Measurements from ENCODE around the gene AKR1C8. TPM values are rescaled to one million over a fixed set of nuclear protein-coding genes. Genes with fewer than 3 reads are reported as not detected.
"Not testable (repeated sequence)": the region's sequence is repeated elsewhere in the genome, so short reads cannot be mapped to it uniquely, and the experiment has no call there.

AKR1C8 gene
- total and polyA plus RNA-seq, 2 donors (not counting 1 experiment from before 2014, with no cell fraction given), result not detected

DNA sequence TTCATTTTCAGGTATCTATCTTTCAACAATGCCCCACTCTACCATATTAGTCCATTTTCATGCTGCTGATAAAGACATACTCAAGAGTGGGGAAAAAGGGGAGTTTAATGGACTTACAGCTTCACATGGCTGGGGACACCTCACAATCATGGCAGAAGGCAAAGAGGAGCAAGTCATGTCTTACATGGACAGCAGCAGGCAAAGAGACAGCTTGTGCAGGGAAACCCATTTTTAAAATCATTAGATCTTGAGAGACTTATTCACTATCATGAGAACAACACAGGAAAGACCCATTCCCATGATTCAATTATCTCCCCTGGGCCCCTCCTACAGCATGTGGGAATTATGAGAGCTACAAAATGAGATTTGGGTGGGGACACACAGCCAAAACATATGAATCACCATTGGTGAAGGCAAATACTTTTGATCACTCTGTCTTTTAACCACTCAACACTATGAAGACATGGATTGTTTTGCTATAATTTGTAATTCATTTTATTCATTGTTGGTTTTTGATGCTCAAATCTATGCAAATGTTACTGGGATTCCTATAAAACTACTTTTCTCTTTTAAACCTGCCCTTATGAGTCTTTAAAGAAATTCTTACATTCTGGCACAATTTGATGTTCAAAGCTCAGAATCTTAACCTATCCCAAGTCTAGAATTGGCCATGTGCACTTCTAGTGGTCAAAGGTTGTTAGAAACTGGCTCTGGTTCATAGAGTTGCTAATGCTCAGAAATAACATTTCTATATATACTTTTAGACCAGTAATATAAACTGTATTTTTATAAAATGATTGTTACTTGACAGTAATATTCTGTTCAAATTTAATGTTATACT lies 27.0 kb upstream of the AKR1C8 start:
- no peaks in the 10 kb centered on the region for H3K4me1 Mint-ChIP-seq
- POLR2A ChIA-PET, result no interaction called here
- CTCF ChIA-PET, result no interaction called here

GRCh38 chr10:5210261-5210660 lies 25.3 kb upstream of the AKR1C8 start:
- H3K27me3 Mint-ChIP-seq; POLR2A ChIA-PET; intact Hi-C loops (cut with micrococcal nuclease); H3K4me1 ChIP-seq (ENCODE audit: control insufficient read depth in 2 of 2, insufficient read depth in 2 of 2, low read length in 2 of 2); H3K79me2 ChIP-seq (ENCODE audit: control insufficient read depth, insufficient read depth, low read length); H3K4me1 Mint-ChIP-seq; H3K27me3 ChIP-seq (replicated peaks in 1 of 4; ENCODE audit: control extremely low read depth in 1 of 4, control insufficient read depth in 3 of 4, insufficient read depth in 4 of 4, low read length in 3 of 4); H3K9me3 ChIP-seq (ENCODE audit: control extremely low read depth in 1 of 3, control insufficient read depth in 2 of 3, insufficient read depth in 1 of 3, low read length in 2 of 3); H2AFZ ChIP-seq (ENCODE audit: insufficient read depth, low read depth, low read length, poor library complexity, severe bottlenecking); H3K36me3 ChIP-seq (replicated peaks in 1 of 2; ENCODE audit: control extremely low read depth in 1 of 2, control insufficient read depth in 1 of 2, extremely low read depth in 1 of 2, insufficient read depth in 2 of 2, low read length in 1 of 2); H3K4me3 Mint-ChIP-seq; H4K20me1 ChIP-seq (ENCODE audit: control insufficient read depth, insufficient read depth, low read length, poor library complexity, severe bottlenecking); ATAC-seq (ENCODE audit: low read depth); CTCF ChIA-PET; H3K4me2 ChIP-seq (replicated peaks; ENCODE audit: low read depth, low read length, poor library complexity, severe bottlenecking); H3K27ac Mint-ChIP-seq; H3K4me3 ChIP-seq (ENCODE audit: control extremely low read depth in 1 of 5, extremely low read depth in 1 of 5, insufficient read depth in 1 of 5, low read depth in 2 of 5, low read length in 4 of 5); H3K9ac ChIP-seq (ENCODE audit: low read length); H3K27ac ChIP-seq (ENCODE audit: low read length in 2 of 2); DNase-seq; H3K9me3 Mint-ChIP-seq (ENCODE audit: insufficient read depth): not testable (repeated sequence)
- 100% methylated on average over 1 of the region's 1 CpG for WGBS (ENCODE audit: insufficient coverage)

More for the DNA sequence above, 27.0 kb upstream of the AKR1C8 start:
- Histone ChIP-seq H3K36me3 (replicated peaks in 1 of 2; ENCODE audit: control extremely low read depth in 1 of 2, control insufficient read depth in 1 of 2, extremely low read depth in 1 of 2, insufficient read depth in 2 of 2, low read length in 1 of 2) (no peaks in the 10 kb centered on the region), H4K20me1 (ENCODE audit: control insufficient read depth, insufficient read depth, low read length, poor library complexity, severe bottlenecking) (no peaks in the 10 kb centered on the region), H3K27me3 (replicated peaks in 1 of 4; ENCODE audit: control extremely low read depth in 1 of 4, control insufficient read depth in 3 of 4, insufficient read depth in 4 of 4, low read length in 3 of 4) (peaks cover 0 to 2% (median 0%) of the 10 kb centered on the region in 4 experiments), H3K9ac (ENCODE audit: low read length) (no peak overlapping the region), H2AFZ (ENCODE audit: insufficient read depth, low read depth, low read length, poor library complexity, severe bottlenecking) (no peak overlapping the region), H3K4me1 (ENCODE audit: control insufficient read depth in 2 of 2, insufficient read depth in 2 of 2, low read length in 2 of 2) (no peaks in the 10 kb centered on the region), H3K4me2 (replicated peaks; ENCODE audit: low read depth, low read length, poor library complexity, severe bottlenecking) (no peak overlapping the region), H3K27ac (ENCODE audit: low read length in 2 of 2) (no peak overlapping the region), H3K4me3 (ENCODE audit: control extremely low read depth in 1 of 5, extremely low read depth in 1 of 5, insufficient read depth in 1 of 5, low read depth in 2 of 5, low read length in 4 of 5) (no peak overlapping the region), H3K79me2 (ENCODE audit: control insufficient read depth, insufficient read depth, low read length) (no peaks in the 10 kb centered on the region), H3K9me3 (ENCODE audit: control extremely low read depth in 1 of 3, control insufficient read depth in 2 of 3, insufficient read depth in 1 of 3, low read length in 2 of 3) (peaks cover 0 to 4% (median 0%) of the 10 kb centered on the region in 3 donors)
- Mint-ChIP-seq H3K9me3 (ENCODE audit: insufficient read depth) (peaks cover 4% of the 10 kb centered on the region), H3K27me3 (peaks cover 7% of the 10 kb centered on the region), H3K4me3 (no peak overlapping the region), H3K27ac (no peak overlapping the region)
- TF ChIP-seq, protein P1, sequence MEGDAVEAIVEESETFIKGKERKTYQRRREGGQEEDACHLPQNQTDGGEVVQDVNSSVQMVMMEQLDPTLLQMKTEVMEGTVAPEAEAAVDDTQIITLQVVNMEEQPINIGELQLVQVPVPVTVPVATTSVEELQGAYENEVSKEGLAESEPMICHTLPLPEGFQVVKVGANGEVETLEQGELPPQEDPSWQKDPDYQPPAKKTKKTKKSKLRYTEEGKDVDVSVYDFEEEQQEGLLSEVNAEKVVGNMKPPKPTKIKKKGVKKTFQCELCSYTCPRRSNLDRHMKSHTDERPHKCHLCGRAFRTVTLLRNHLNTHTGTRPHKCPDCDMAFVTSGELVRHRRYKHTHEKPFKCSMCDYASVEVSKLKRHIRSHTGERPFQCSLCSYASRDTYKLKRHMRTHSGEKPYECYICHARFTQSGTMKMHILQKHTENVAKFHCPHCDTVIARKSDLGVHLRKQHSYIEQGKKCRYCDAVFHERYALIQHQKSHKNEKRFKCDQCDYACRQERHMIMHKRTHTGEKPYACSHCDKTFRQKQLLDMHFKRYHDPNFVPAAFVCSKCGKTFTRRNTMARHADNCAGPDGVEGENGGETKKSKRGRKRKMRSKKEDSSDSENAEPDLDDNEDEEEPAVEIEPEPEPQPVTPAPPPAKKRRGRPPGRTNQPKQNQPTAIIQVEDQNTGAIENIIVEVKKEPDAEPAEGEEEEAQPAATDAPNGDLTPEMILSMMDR (IDR thresholded peaks at IDR 0.05), result no peak
- TF ChIP-seq EZH2 (IDR thresholded peaks at IDR 0.05; ENCODE audit: borderline replicate concordance, insufficient read depth, low read depth, low read length, poor library complexity, severe bottlenecking), result no peak
- DNase-seq (no peak), ATAC-seq (ENCODE audit: low read depth) (no peak)
- intact Hi-C loops (cut with micrococcal nuclease), result no loop called here

GRCh38 chr10:5209776-5210175 lies 24.8 kb upstream of the AKR1C8 start:
- H3K27me3 Mint-ChIP-seq; H3K9me3 ChIP-seq (ENCODE audit: control extremely low read depth in 1 of 3, control insufficient read depth in 2 of 3, insufficient read depth in 1 of 3, low read length in 2 of 3); H3K36me3 ChIP-seq (replicated peaks in 1 of 2; ENCODE audit: control extremely low read depth in 1 of 2, control insufficient read depth in 1 of 2, extremely low read depth in 1 of 2, insufficient read depth in 2 of 2, low read length in 1 of 2); H3K9ac ChIP-seq (ENCODE audit: low read length); H3K79me2 ChIP-seq (ENCODE audit: control insufficient read depth, insufficient read depth, low read length); H4K20me1 ChIP-seq (ENCODE audit: control insufficient read depth, insufficient read depth, low read length, poor library complexity, severe bottlenecking); H3K27ac Mint-ChIP-seq; H3K27me3 ChIP-seq (replicated peaks in 1 of 4; ENCODE audit: control extremely low read depth in 1 of 4, control insufficient read depth in 3 of 4, insufficient read depth in 4 of 4, low read length in 3 of 4); H3K4me3 ChIP-seq (ENCODE audit: control extremely low read depth in 1 of 5, extremely low read depth in 1 of 5, insufficient read depth in 1 of 5, low read depth in 2 of 5, low read length in 4 of 5); H3K4me1 Mint-ChIP-seq; H3K9me3 Mint-ChIP-seq (ENCODE audit: insufficient read depth); H2AFZ ChIP-seq (ENCODE audit: insufficient read depth, low read depth, low read length, poor library complexity, severe bottlenecking); H3K4me3 Mint-ChIP-seq; DNase-seq; intact Hi-C loops (cut with micrococcal nuclease); POLR2A ChIA-PET; ATAC-seq (ENCODE audit: low read depth); CTCF ChIA-PET; H3K4me1 ChIP-seq (ENCODE audit: control insufficient read depth in 2 of 2, insufficient read depth in 2 of 2, low read length in 2 of 2); H3K4me2 ChIP-seq (replicated peaks; ENCODE audit: low read depth, low read length, poor library complexity, severe bottlenecking); H3K27ac ChIP-seq (ENCODE audit: low read length in 2 of 2): not testable (repeated sequence)
- WGBS (ENCODE audit: insufficient coverage), result no CpG with 5 or more reads among the region's 1 CpG

All from B cell (primary cell).